Liver (tissue), 9 donors: ENCODE measurements around the gene CACNA1E. TPM values are rescaled to one million over a fixed set of nuclear protein-coding genes. Genes with fewer than 3 reads are reported as not detected.

ENCODE experiments used
- DNase-seq: peaks from one replicate; pipeline ENCODE4 v3.0.0-alpha.2; 2017; ENCODE audit warnings: low spot score
- H3K27ac ChIP-seq, 2 donors: one replicate each; pipeline ENCODE4 v1.7.0; 2013; ENCODE audit warnings: inconsistent platforms in 2 of 2, low read length in 2 of 2, control low read depth in 1 of 2, low read depth in 1 of 2, mild to moderate bottlenecking in 1 of 2
- H3K27me3 ChIP-seq, 4 donors: one replicate each; pipeline versions ENCODE4 v1.6.1 to v1.7.0; 2013; ENCODE audit warnings: low read length in 3 of 4, inconsistent platforms in 1 of 4, mild to moderate bottlenecking in 1 of 4, moderate library complexity in 1 of 4; ENCODE audit not compliant: control insufficient read depth in 4 of 4, insufficient read depth in 4 of 4
- H3K36me3 ChIP-seq, 4 donors: one replicate each; pipeline versions ENCODE4 v1.6.1 to v1.7.0; 2013; ENCODE audit warnings: low read length in 3 of 4, mild to moderate bottlenecking in 3 of 4, low read depth in 1 of 4, moderate library complexity in 1 of 4; ENCODE audit not compliant: control insufficient read depth in 4 of 4, insufficient read depth in 3 of 4
- H3K4me1 ChIP-seq, 4 donors: one replicate each; pipeline versions ENCODE4 v1.6.1 to v1.7.0; 2013; ENCODE audit warnings: low read length in 3 of 4, mild to moderate bottlenecking in 3 of 4, moderate library complexity in 1 of 4; ENCODE audit not compliant: control insufficient read depth in 4 of 4, insufficient read depth in 4 of 4
- H3K4me3 ChIP-seq, 3 donors: one replicate each; pipeline versions ENCODE4 v1.6.1 to v1.7.0; 2013; ENCODE audit warnings: low read length in 3 of 3, control low read depth in 1 of 3, low read depth in 1 of 3, mild to moderate bottlenecking in 1 of 3
- H3K9ac ChIP-seq, 2 donors: one replicate each; pipeline ENCODE4 v1.7.0; 2013; ENCODE audit warnings: low read length in 2 of 2, mild to moderate bottlenecking in 2 of 2, moderate library complexity in 2 of 2, control low read depth in 1 of 2, low read depth in 1 of 2
- H3K9me3 ChIP-seq, 4 donors: one replicate each; pipeline versions ENCODE4 v1.6.1 to v1.7.0; 2013; ENCODE audit warnings: low read length in 3 of 4; ENCODE audit not compliant: control insufficient read depth in 4 of 4
- FOXA1 ChIP-seq: IDR thresholded peaks from 2 replicates; pipeline ENCODE4 v1.6.1; 2016; ENCODE audit warnings: antibody characterized with exemption
- FOXA2 ChIP-seq: IDR thresholded peaks from 2 replicates; pipeline ENCODE4 v1.6.1; 2016; ENCODE audit warnings: antibody characterized with exemption
- GABPA ChIP-seq, 2 donors: IDR thresholded peaks in 1 of 2; conservative IDR thresholded peaks in 1 of 2; 2 replicates each; pipeline ENCODE4 v1.6.1; 2016; ENCODE audit warnings: antibody characterized with exemption in 2 of 2, mild to moderate bottlenecking in 1 of 2, moderate library complexity in 1 of 2
- HNF4A ChIP-seq, 2 donors: conservative IDR thresholded peaks; 2 replicates each; pipeline ENCODE4 v1.6.1; 2016; ENCODE audit warnings: antibody characterized with exemption in 2 of 2, mild to moderate bottlenecking in 2 of 2
- JUND ChIP-seq, 2 donors: IDR thresholded peaks; 2 replicates each; pipeline ENCODE4 v1.6.1; 2016; ENCODE audit warnings: antibody characterized with exemption in 2 of 2
- RAD21 ChIP-seq, 2 donors: IDR thresholded peaks; 2 replicates each; pipeline ENCODE4 v1.6.1; 2016; ENCODE audit warnings: antibody characterized with exemption in 2 of 2, mild to moderate bottlenecking in 2 of 2
- RXRA ChIP-seq, 2 donors: IDR thresholded peaks; 2 replicates each; pipeline ENCODE4 v1.6.1; 2017 to 2018; ENCODE audit warnings: antibody characterized with exemption in 2 of 2, mild to moderate bottlenecking in 1 of 2
- TAF1 ChIP-seq: conservative IDR thresholded peaks from 2 replicates; pipeline ENCODE4 v1.6.1; 2016; ENCODE audit warnings: antibody characterized with exemption, mild to moderate bottlenecking
- WGBS: extraction: QIAGEN DNeasy Blood & Tissue Kit; methylation state at CpG from one replicate; pipeline ENCODE4 v1.1.7; 2013; 5-methylcytosine and 5-hydroxymethylcytosine counted together
- polyA plus RNA-seq, 2 donors: library from polyadenylated mRNA; stranded (reverse) in 1 of 2; unstranded in 1 of 2; fragments of 200-250 nt in 1 of 2; fragments of >200 nt in 1 of 2; fragmentation: Nextera tagmentation in 1 of 2; extraction: Ambion mirVana in 1 of 2; gene quantifications; one replicate each; pipeline versions ENCODE4 v1.2.1 to v1.2.3, GENCODE V29; 2013 to 2015
- total RNA-seq, 2 donors: library from RNA; depleted of rRNA; stranded (reverse); fragments of >200 nt; gene quantifications; one replicate each; pipeline ENCODE4 v1.2.3, GENCODE V29; 2014
- TF ChIP-seq, protein P1 (sequence below): IDR thresholded peaks from 2 replicates; pipeline ENCODE4 v1.6.1; 2016; ENCODE audit warnings: antibody characterized with exemption, mild to moderate bottlenecking
- TF ChIP-seq, protein P2 (sequence below): IDR thresholded peaks from 2 replicates; pipeline ENCODE4 v1.6.1; 2016; ENCODE audit warnings: antibody characterized with exemption
- TF ChIP-seq, protein P3 (sequence below): IDR thresholded peaks from 2 replicates; pipeline ENCODE4 v1.6.1; 2016; ENCODE audit warnings: antibody characterized with exemption
- TF ChIP-seq, protein P4 (sequence below): IDR thresholded peaks from 2 replicates; pipeline ENCODE4 v1.6.1; 2016; ENCODE audit warnings: antibody characterized with exemption
- donor health status: healthy.
- donor health status: healthy.
- donor health status: healthy.
- donor health status: healthy.
- donor health status: healthy.

Gene CACNA1E
- total and polyA plus RNA-seq, 4 donors, result under 0.01 to 0.08 (median 0.01) TPM; not detected in 1

DNA sequence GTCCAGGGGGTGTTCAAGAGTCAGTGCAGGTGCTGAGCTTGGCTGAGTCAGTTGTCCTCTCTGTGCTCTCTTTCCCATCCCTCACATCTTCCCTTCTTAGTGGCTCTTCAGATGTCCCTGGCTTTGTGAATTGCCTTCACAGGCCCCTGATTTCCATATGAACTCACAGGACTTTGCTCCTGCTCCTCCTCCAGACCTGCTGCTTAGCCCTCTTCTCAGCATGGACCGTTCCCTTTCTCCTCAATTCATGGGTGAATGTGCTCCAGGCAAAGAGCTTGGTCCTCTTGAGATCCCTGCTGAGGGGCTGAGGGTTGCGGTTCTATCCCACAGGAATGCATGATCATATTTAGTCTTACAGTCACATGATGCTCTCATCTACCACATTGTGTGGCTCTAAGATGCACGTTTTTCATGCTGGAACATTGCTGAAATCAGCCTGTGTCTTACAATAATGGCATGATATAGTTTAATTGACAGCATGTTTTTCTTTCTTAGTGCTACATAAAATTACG, 30.5 kb downstream of the CACNA1E start:
- H3K36me3 ChIP-seq, result no peaks in the 10 kb centered on the region
- H3K4me1 ChIP-seq, result no peaks in the 10 kb centered on the region
- WGBS, result 74% methylated on average over 4 of the region's 4 CpGs
- no peaks in the 10 kb centered on the region for H3K27me3 ChIP-seq
- H3K9ac ChIP-seq, result no peak overlapping the region
- no peak for DNase-seq
- TF ChIP-seq GABPA (IDR thresholded peaks at IDR 0.05 in 1 of 2, conservative IDR thresholded peaks at IDR 0.05 in 1 of 2) (no peak), RXRA (IDR thresholded peaks at IDR 0.05) (no peak), HNF4A (conservative IDR thresholded peaks at IDR 0.05) (no peak), FOXA1 (no peak), FOXA2 (no peak), RAD21 (IDR thresholded peaks at IDR 0.05) (no peak), JUND (IDR thresholded peaks at IDR 0.05) (no peak)
- TF ChIP-seq, protein P1, sequence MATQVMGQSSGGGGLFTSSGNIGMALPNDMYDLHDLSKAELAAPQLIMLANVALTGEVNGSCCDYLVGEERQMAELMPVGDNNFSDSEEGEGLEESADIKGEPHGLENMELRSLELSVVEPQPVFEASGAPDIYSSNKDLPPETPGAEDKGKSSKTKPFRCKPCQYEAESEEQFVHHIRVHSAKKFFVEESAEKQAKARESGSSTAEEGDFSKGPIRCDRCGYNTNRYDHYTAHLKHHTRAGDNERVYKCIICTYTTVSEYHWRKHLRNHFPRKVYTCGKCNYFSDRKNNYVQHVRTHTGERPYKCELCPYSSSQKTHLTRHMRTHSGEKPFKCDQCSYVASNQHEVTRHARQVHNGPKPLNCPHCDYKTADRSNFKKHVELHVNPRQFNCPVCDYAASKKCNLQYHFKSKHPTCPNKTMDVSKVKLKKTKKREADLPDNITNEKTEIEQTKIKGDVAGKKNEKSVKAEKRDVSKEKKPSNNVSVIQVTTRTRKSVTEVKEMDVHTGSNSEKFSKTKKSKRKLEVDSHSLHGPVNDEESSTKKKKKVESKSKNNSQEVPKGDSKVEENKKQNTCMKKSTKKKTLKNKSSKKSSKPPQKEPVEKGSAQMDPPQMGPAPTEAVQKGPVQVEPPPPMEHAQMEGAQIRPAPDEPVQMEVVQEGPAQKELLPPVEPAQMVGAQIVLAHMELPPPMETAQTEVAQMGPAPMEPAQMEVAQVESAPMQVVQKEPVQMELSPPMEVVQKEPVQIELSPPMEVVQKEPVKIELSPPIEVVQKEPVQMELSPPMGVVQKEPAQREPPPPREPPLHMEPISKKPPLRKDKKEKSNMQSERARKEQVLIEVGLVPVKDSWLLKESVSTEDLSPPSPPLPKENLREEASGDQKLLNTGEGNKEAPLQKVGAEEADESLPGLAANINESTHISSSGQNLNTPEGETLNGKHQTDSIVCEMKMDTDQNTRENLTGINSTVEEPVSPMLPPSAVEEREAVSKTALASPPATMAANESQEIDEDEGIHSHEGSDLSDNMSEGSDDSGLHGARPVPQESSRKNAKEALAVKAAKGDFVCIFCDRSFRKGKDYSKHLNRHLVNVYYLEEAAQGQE, result no peak
- TF ChIP-seq, protein P2, sequence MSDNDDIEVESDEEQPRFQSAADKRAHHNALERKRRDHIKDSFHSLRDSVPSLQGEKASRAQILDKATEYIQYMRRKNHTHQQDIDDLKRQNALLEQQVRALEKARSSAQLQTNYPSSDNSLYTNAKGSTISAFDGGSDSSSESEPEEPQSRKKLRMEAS, result no peak
- TF ChIP-seq, protein P3, sequence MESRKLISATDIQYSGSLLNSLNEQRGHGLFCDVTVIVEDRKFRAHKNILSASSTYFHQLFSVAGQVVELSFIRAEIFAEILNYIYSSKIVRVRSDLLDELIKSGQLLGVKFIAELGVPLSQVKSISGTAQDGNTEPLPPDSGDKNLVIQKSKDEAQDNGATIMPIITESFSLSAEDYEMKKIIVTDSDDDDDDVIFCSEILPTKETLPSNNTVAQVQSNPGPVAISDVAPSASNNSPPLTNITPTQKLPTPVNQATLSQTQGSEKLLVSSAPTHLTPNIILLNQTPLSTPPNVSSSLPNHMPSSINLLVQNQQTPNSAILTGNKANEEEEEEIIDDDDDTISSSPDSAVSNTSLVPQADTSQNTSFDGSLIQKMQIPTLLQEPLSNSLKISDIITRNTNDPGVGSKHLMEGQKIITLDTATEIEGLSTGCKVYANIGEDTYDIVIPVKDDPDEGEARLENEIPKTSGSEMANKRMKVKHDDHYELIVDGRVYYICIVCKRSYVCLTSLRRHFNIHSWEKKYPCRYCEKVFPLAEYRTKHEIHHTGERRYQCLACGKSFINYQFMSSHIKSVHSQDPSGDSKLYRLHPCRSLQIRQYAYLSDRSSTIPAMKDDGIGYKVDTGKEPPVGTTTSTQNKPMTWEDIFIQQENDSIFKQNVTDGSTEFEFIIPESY, result no peak
- no peak overlapping the region for H3K4me3 ChIP-seq
- H3K27ac ChIP-seq, result no peak overlapping the region
- no peaks in the 10 kb centered on the region for H3K9me3 ChIP-seq

DNA sequence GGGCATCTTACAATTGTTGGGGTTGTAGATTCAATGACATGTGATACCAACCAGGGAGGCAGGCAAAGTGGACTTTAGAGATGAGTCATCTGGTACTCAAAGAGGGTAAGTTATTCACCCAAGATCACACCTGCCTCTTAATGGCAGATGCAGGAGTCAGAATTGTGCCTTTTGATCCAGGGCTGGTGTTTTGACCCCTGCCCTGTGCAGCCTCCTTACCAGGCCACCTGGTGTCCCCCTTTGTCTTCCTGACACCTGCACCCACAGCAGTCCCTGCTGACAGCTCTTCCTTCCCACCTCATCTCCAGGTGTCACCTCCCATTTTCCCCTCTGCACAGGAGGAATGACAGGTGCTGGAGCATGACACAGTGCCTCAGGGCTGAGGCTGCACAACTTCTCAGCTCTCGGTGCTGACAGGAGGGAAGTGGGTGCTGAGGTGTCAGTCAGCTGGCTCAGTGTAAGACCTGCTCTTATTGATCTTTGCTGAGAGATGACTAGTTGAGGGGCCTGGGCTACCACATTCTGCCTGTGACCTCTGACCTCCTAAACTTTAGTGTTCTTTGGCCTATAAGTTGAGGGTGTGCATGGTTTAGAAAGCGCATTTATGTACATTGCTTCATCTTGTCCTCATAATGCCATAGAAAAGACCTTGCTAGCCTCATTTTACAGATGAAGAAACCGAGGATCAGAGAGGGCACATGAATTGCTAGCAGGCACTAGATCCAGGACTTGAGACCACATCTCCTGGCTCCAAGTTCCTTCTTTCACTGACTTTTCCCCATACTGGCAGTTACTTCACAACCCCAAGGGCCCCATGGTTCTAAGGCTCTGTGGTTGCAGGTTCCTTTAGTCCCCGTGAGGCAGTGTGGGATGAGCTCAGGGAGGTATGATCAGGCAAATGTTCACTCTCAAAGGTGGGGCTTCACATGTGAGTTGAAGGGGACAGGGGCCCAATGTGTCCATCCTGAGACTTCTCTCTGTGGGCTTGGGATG, 31.3 kb downstream of the CACNA1E start:
- Histone ChIP-seq H3K9ac (no peak overlapping the region), H3K27ac (no peak overlapping the region), H3K4me3 (no peak overlapping the region), H3K4me1 (no peaks in the 10 kb centered on the region), H3K9me3 (no peaks in the 10 kb centered on the region), H3K36me3 (no peaks in the 10 kb centered on the region), H3K27me3 (no peaks in the 10 kb centered on the region)
- DNase-seq, result no peak
- WGBS, result 87% methylated on average over 4 of the region's 4 CpGs
- TF ChIP-seq, protein P4, sequence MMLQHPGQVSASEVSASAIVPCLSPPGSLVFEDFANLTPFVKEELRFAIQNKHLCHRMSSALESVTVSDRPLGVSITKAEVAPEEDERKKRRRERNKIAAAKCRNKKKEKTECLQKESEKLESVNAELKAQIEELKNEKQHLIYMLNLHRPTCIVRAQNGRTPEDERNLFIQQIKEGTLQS, result no peak
- no peak for TF ChIP-seq TAF1
